CD4-positive, alpha-beta T cell (primary cell): ENCODE measurements around the gene MON2. TPM values are rescaled to one million over a fixed set of nuclear protein-coding genes. Genes with fewer than 3 reads are reported as not detected.
A peak's percentile ranks its signal among the peaks of the same experiment; 100 is the strongest.

Experiments used
- ATAC-seq: fragments of 200-7000 bp; cut with Tn5 transposase; one replicate; pipeline ENCODE4 v1.10.0; 2022; ENCODE audit warnings: mild to moderate bottlenecking; ENCODE audit not compliant: poor library complexity
- CTCF ChIA-PET: fragments of 350-600 bp; sonication (Branson Sonifier 250); formaldehyde crosslinking; loops from one replicate; lab custom pipeline; 2021; ENCODE audit warnings: antibody characterized with exemption, inconsistent platforms; lab: Charles Lee
- POLR2A ChIA-PET: fragments of 350-600 bp; sonication (Branson Sonifier 250); formaldehyde crosslinking; loops from one replicate; lab custom pipeline; 2021; ENCODE audit warnings: antibody characterized with exemption, inconsistent platforms; lab: Charles Lee
- DNase-seq, 14 experiments: peaks; one replicate each; pipeline ENCODE4 v3.0.0-alpha.2; 2013 to 2020; ENCODE audit warnings: mixed read lengths in 2 of 14
- H3K27ac ChIP-seq, 2 donors: one replicate each; pipeline versions ENCODE4 v1.5.1 to v1.7.0; 2013; ENCODE audit warnings: low read length in 2 of 2, low read depth in 1 of 2, mild to moderate bottlenecking in 1 of 2
- H3K27me3 ChIP-seq, 2 experiments: 1 replicate in 1 of 2; 2 replicates in 1 of 2; pipeline versions ENCODE4 v1.6.1 to v1.7.0; 2013; ENCODE audit warnings: low read length in 2 of 2, control low read depth in 1 of 2, mild to moderate bottlenecking in 1 of 2, moderate library complexity in 1 of 2; ENCODE audit not compliant: insufficient read depth in 2 of 2, control insufficient read depth in 1 of 2
- H3K36me3 ChIP-seq: one replicate; pipeline ENCODE4 v1.6.1; 2013; ENCODE audit warnings: low read length, control low read depth; ENCODE audit not compliant: insufficient read depth
- H3K4me1 ChIP-seq: one replicate; pipeline ENCODE4 v1.6.1; 2013; ENCODE audit warnings: low read length, control low read depth; ENCODE audit not compliant: insufficient read depth
- H3K4me3 ChIP-seq: one replicate; pipeline ENCODE4 v1.5.1; 2013; ENCODE audit warnings: mild to moderate bottlenecking, low read length, moderate library complexity
- H3K9me3 ChIP-seq, 2 experiments: 1 replicate in 1 of 2; 2 replicates in 1 of 2; pipeline versions ENCODE4 v1.6.1 to v1.7.0; 2013; ENCODE audit warnings: low read length in 2 of 2, mild to moderate bottlenecking in 2 of 2, control low read depth in 1 of 2, moderate library complexity in 1 of 2; ENCODE audit not compliant: control insufficient read depth in 1 of 2, insufficient read depth in 1 of 2
- H3K27ac Mint-ChIP-seq: one replicate; pipeline ENCODE4 v1.8.0; 2020; ENCODE audit warnings: mixed read lengths
- H3K27me3 Mint-ChIP-seq: one replicate; pipeline ENCODE4 v1.8.0; 2021; ENCODE audit warnings: mixed read lengths
- H3K36me3 Mint-ChIP-seq: one replicate; pipeline ENCODE4 v1.8.0; 2021; ENCODE audit warnings: low read depth, mixed read lengths
- H3K4me1 Mint-ChIP-seq: one replicate; pipeline ENCODE4 v1.8.0; 2021; ENCODE audit warnings: low read depth, mixed read lengths
- H3K4me3 Mint-ChIP-seq: one replicate; pipeline ENCODE4 v1.8.0; 2020; ENCODE audit warnings: mild to moderate bottlenecking, mixed read lengths
- H3K9me3 Mint-ChIP-seq: one replicate; pipeline ENCODE4 v1.8.0; 2020; ENCODE audit warnings: mixed read lengths
- intact Hi-C, 2 experiments: fragments of 100-400 bp; cut with DNase I in 1 of 2; cut with micrococcal nuclease in 1 of 2; formaldehyde crosslinking; loops; one replicate each; pipeline versions ENCODE4 v1.15.1 to v1.9.0; 2023 to 2025; cut with DNase I, micrococcal nuclease
- microRNA-seq: library from miRNA; unstranded; fragments of <30 nt; microRNA quantifications from one replicate; pipeline ENCODE4 v1.2.0, GENCODE V29; 2021; ENCODE audit warnings: borderline microRNAs expressed, borderline replicate concordance
- total RNA-seq, 174 experiments: library from RNA in 2 of 174; stranded (reverse) in 2 of 174; gene quantifications; one replicate each; pipeline ENCODE4 v1.2.3 and lab custom pipeline; 2021 to 2026
- TF ChIP-seq, protein P1 (sequence below): fragments of 200-600 bp; IDR thresholded peaks from one replicate; pipeline ENCODE4 v1.8.0; 2022; ENCODE audit warnings: antibody characterized with exemption, mild to moderate bottlenecking

Gene MON2
- total RNA-seq, 2 experiments from 2014 or later = 51.8 to 52.6 TPM

DNA sequence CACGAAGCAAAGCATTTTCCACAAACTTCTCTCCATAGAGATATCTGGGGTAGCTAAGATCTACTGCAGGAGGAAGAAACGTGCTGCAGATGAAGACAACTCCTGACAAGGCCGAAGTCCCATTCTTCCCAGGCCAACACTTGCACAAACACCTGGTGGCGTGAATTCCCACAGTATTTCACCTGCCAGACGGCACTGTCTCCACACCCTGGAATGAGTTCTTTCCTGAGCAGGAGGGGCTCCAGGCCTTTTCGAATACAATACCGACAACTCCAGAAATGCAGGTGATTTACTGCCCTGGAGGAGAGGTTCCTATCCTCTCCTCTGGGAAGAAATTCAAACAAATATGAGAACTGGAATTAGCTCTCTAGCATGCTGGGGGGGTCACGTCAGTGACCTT is 179.9 kb downstream of the MON2 start:
- Mint-ChIP-seq H3K4me1 (peaks cover 5% of the 10 kb centered on the region), H3K27me3 (no peaks in the 10 kb centered on the region), H3K9me3 (no peaks in the 10 kb centered on the region), H3K36me3 (no peaks in the 10 kb centered on the region), H3K27ac (no peak overlapping the region), H3K4me3 (no peak overlapping the region)
- no peak for ATAC-seq
- Histone ChIP-seq H3K4me1 (no peaks in the 10 kb centered on the region), H3K27ac (no peak overlapping the region), H3K27me3 (no peaks in the 10 kb centered on the region), H3K9me3 (no peaks in the 10 kb centered on the region), H3K36me3 (no peaks in the 10 kb centered on the region), H3K4me3 (no peak overlapping the region)
- DNase-seq = no peak
- ChIA-PET POLR2A (no interaction called here), CTCF (no interaction called here)
- intact Hi-C loops = no loop called here
- TF ChIP-seq, protein P1, sequence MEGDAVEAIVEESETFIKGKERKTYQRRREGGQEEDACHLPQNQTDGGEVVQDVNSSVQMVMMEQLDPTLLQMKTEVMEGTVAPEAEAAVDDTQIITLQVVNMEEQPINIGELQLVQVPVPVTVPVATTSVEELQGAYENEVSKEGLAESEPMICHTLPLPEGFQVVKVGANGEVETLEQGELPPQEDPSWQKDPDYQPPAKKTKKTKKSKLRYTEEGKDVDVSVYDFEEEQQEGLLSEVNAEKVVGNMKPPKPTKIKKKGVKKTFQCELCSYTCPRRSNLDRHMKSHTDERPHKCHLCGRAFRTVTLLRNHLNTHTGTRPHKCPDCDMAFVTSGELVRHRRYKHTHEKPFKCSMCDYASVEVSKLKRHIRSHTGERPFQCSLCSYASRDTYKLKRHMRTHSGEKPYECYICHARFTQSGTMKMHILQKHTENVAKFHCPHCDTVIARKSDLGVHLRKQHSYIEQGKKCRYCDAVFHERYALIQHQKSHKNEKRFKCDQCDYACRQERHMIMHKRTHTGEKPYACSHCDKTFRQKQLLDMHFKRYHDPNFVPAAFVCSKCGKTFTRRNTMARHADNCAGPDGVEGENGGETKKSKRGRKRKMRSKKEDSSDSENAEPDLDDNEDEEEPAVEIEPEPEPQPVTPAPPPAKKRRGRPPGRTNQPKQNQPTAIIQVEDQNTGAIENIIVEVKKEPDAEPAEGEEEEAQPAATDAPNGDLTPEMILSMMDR = no peak

DNA sequence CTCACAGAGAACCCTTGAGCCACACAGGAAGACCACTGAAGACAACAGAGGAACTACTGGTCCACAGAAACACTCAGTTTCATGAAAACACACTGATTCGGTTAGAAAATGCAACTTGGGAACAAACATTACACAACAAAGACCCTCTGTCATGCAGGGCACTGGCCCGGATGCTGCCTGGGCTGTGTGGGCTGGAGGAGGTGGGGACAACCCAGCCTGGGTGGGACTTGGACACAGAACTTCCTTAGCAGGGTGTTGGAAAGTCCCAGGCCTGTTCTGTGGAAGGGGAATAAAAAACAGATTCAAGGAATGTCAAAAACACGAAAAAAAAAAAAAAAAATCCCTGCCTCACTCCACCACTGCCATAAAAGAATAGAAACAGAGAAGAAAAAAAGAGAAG is 181.0 kb downstream of the MON2 start:
- Mint-ChIP-seq H3K27me3 (no peaks in the 10 kb centered on the region), H3K4me1 (no peaks in the 10 kb centered on the region), H3K27ac (no peak overlapping the region), H3K9me3 (no peaks in the 10 kb centered on the region), H3K4me3 (no peak overlapping the region), H3K36me3 (no peaks in the 10 kb centered on the region)
- CTCF ChIA-PET = no interaction called here
- Histone ChIP-seq H3K9me3 (no peaks in the 10 kb centered on the region), H3K27ac (no peak overlapping the region), H3K27me3 (no peaks in the 10 kb centered on the region), H3K36me3 (no peaks in the 10 kb centered on the region), H3K4me3 (no peak overlapping the region), H3K4me1 (no peaks in the 10 kb centered on the region)
- TF ChIP-seq, protein P1 = no peak
- ATAC-seq (no peak), DNase-seq (no peak)
- intact Hi-C loops = no loop called here
- POLR2A ChIA-PET = no interaction called here

DNA sequence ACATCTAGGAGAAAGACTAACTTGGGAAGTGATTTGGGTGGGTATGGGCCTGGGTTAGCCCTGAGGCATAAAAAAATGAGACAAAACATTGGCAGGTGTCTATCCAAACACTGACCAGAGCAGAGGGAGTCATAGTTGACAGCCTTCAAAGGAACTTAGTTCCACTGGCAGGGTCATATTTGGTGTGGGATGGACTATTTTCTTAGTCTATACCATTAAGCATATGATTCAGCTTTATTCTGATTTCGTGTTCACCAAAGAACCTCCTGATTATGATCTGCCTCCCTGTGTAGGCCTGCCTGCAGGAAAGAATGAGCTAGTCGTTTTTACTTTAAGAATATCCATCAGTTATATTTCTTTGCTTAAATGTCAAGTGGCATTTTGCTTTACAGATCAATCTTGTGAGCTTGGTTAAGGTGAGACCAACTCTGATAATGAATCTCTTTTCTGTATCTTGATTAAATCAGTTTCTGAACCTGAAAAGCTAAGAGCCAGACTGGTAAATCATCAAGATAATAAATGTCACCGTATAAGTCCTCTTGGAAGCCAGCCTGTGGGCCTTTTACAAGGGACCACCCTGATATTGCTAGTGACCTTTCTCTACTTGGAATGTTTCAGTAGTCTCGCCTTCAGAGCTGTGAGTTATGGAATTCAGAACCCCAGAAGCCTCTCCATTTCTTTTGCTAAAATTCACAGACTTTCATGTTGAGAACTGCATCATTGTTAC is 182.9 kb downstream of the MON2 start:
- TF ChIP-seq, protein P1 = no peak
- H3K4me3 Mint-ChIP-seq = no peak overlapping the region
- H3K4me1 Mint-ChIP-seq = no peaks in the 10 kb centered on the region
- Histone ChIP-seq H3K4me3 (no peak overlapping the region), H3K9me3 (no peaks in the 10 kb centered on the region), H3K27me3 (no peaks in the 10 kb centered on the region), H3K36me3 (no peaks in the 10 kb centered on the region), H3K27ac (no peak overlapping the region), H3K4me1 (peaks cover 4% of the 10 kb centered on the region)
- DNase-seq (no peak), ATAC-seq (no peak)
- H3K36me3 Mint-ChIP-seq = no peaks in the 10 kb centered on the region
- H3K27me3 Mint-ChIP-seq = no peaks in the 10 kb centered on the region
- intact Hi-C loops = no loop called here
- POLR2A ChIA-PET = interaction anchor here (1.3 kb wide), 1 partner anchor 46 kb away, joined by 3 read pairs; no protein-coding TSS in a partner anchor
- H3K27ac Mint-ChIP-seq = no peak overlapping the region
- CTCF ChIA-PET = interaction anchor here (0.7 kb wide), 1 partner anchor 9 kb away, joined by 7 read pairs; no protein-coding TSS in a partner anchor
- no peaks in the 10 kb centered on the region for H3K9me3 Mint-ChIP-seq

Small RNAs within 50 kb of the gene (microRNA-seq; reads per million reads assigned to microRNA genes)
- 38,536 reads per million, percentile 97 among the genes with 10 or more reads in this experiment for gene MIRLET7I

Other genes with a start within 250 kb of the MON2 start
- 100 to 1,000 TPM; 212 to 218 TPM for gene USP15, start 206.4 kb upstream of the MON2 start, total RNA-seq